Astrocyte of the hippocampus (primary cell): ENCODE data around the gene CARMIL1.
"Not testable (repeated sequence)": the region's sequence is repeated elsewhere in the genome, so short reads cannot be mapped to it uniquely, and the experiment has no call there.

Experiments used
- DNase-seq: peaks from one replicate; pipeline ENCODE4 v3.0.0; 2011; ENCODE audit warnings: low read depth, low spot score

Gene CARMIL1

GRCh38 chr6:25366903-25367545, 87.8 kb downstream of the CARMIL1 start:
- DNase-seq = peak; percentile 18

- DNase-seq = no peak
Observed at GRCh38 chr6:25369036-25369432, 89.9 kb downstream of the CARMIL1 start.

GRCh38 chr6:25369433-25370177, 90.4 kb downstream of the CARMIL1 start:
- peak; percentile 71 for DNase-seq

- no peak for DNase-seq
Observed at GRCh38 chr6:25370178-25371036, 91.2 kb downstream of the CARMIL1 start.

- no peak for DNase-seq
Observed at GRCh38 chr6:25371037-25371347, 91.8 kb downstream of the CARMIL1 start.

- DNase-seq = no peak
Observed at GRCh38 chr6:25375125-25375524, 96.0 kb downstream of the CARMIL1 start.

- DNase-seq = no peak
Observed at GRCh38 chr6:25377664-25378063, 98.5 kb downstream of the CARMIL1 start.

GRCh38 chr6:25381077-25381476, 101.9 kb downstream of the CARMIL1 start:
- no peak for DNase-seq

- not testable (repeated sequence) for DNase-seq
Observed at GRCh38 chr6:25382476-25382875, 103.3 kb downstream of the CARMIL1 start.

- no peak for DNase-seq
Observed at GRCh38 chr6:25384234-25384633, 105.1 kb downstream of the CARMIL1 start.

- DNase-seq = no peak
Observed at GRCh38 chr6:25384967-25385366, 105.8 kb downstream of the CARMIL1 start.

GRCh38 chr6:25387483-25387882, 108.3 kb downstream of the CARMIL1 start:
- no peak for DNase-seq

- DNase-seq = no peak
Observed at GRCh38 chr6:25387911-25388310, 108.7 kb downstream of the CARMIL1 start.

- no peak for DNase-seq
Observed at GRCh38 chr6:25388776-25389175, 109.6 kb downstream of the CARMIL1 start.

GRCh38 chr6:25389471-25389870, 110.3 kb downstream of the CARMIL1 start:
- peak; percentile 87 for DNase-seq

GRCh38 chr6:25392372-25392771, 113.2 kb downstream of the CARMIL1 start:
- DNase-seq = no peak

- DNase-seq = no peak
Observed at GRCh38 chr6:25395731-25396130, 116.6 kb downstream of the CARMIL1 start.

GRCh38 chr6:25397406-25397805, 118.2 kb downstream of the CARMIL1 start:
- DNase-seq = no peak

- no peak for DNase-seq
Observed at GRCh38 chr6:25399885-25400284, 120.7 kb downstream of the CARMIL1 start.

- DNase-seq = no peak
Observed at GRCh38 chr6:25401711-25402110, 122.5 kb downstream of the CARMIL1 start.

GRCh38 chr6:25402125-25402524, 123.0 kb downstream of the CARMIL1 start:
- DNase-seq = no peak

- no peak for DNase-seq
Observed at GRCh38 chr6:25403150-25403549, 124.0 kb downstream of the CARMIL1 start.

- no peak for DNase-seq
Observed at GRCh38 chr6:25404091-25404490, 124.9 kb downstream of the CARMIL1 start.
